ENCODE measurements around the gene AURKAIP1. TPM values are rescaled to one million over a fixed set of nuclear protein-coding genes. Genes with fewer than 3 reads are reported as not detected.

AURKAIP1 gene
- total and polyA plus RNA-seq, 8 donors = 36.9 to 127 (median 56.6) TPM

- TF ChIP-seq CTCF (IDR thresholded peaks at IDR 0.05) = no peak
- H3K27me3 ChIP-seq = peaks cover 21 to 73% of the 10 kb centered on the region in 2 donors
- H3K27ac ChIP-seq = no peak overlapping the region
- no peak overlapping the region for H3K4me3 ChIP-seq
- ATAC-seq (no peak), DNase-seq (peak in 1 of 4 donors; percentile 68)
- intact Hi-C loops (cut with DNase I) = no loop called here
- peaks cover 4 to 43% of the 10 kb centered on the region in 2 donors for H3K4me1 ChIP-seq
- H3K36me3 ChIP-seq = no peaks in the 10 kb centered on the region
- H3K9me3 ChIP-seq = no peaks in the 10 kb centered on the region
These were observed 21.4 kb downstream of the AURKAIP1 start for GRCh38 chr1:1353389-1354151.

GRCh38 chr1:1352786-1353388 is 22.1 kb downstream of the AURKAIP1 start:
- Histone ChIP-seq H3K27me3 (peaks cover 21 to 66% of the 10 kb centered on the region in 2 donors), H3K36me3 (no peaks in the 10 kb centered on the region), H3K9me3 (no peaks in the 10 kb centered on the region), H3K4me1 (peaks cover 4 to 45% of the 10 kb centered on the region in 2 donors), H3K27ac (no peak overlapping the region), H3K4me3 (no peak overlapping the region)
- intact Hi-C loops (cut with DNase I) = no loop called here
- no peak for DNase-seq
- no peak for ATAC-seq
- no peak for TF ChIP-seq CTCF (IDR thresholded peaks at IDR 0.05)

GRCh38 chr1:1351511-1352427 is 23.2 kb downstream of the AURKAIP1 start:
- Histone ChIP-seq H3K4me3 (no peak overlapping the region), H3K4me1 (peaks cover 10 to 56% of the 10 kb centered on the region in 2 donors), H3K9me3 (no peaks in the 10 kb centered on the region), H3K27ac (no peak overlapping the region), H3K36me3 (no peaks in the 10 kb centered on the region), H3K27me3 (peaks cover 21 to 55% of the 10 kb centered on the region in 2 donors)
- intact Hi-C loops (cut with DNase I) = no loop called here
- TF ChIP-seq CTCF (IDR thresholded peaks at IDR 0.05) = no peak
- ATAC-seq = no peak
- DNase-seq = peak in 2 of 4 donors; percentile 63 to 75

GRCh38 chr1:1349256-1350012 is 25.6 kb downstream of the AURKAIP1 start, which contains the start of gene DVL1:
Gene DVL1 (minus strand): TSS chr1:1349418. CDS start chr1:1349065, 353 bp downstream.
- ATAC-seq (peak; percentile 20), DNase-seq (peak; percentile 67 to 88 (median 80))
- Histone ChIP-seq H3K27me3 (peaks cover 13 to 32% of the 10 kb centered on the region in 2 donors), H3K9me3 (no peaks in the 10 kb centered on the region), H3K36me3 (no peaks in the 10 kb centered on the region), H3K27ac (peak within 1 kb of the TSS; percentile 73 to 78), H3K4me3 (peak within 1 kb of the TSS; percentile 55 to 63), H3K4me1 (peaks cover 21 to 69% of the 10 kb centered on the region in 2 donors)
- intact Hi-C loops (cut with DNase I) = no loop called here
- peak in 1 of 2 donors; percentile 39 for TF ChIP-seq CTCF (IDR thresholded peaks at IDR 0.05)

Measured in left lung (tissue), 10 donors.